Stimulated activated CD4-positive, alpha-beta T cell treated with anti-CD3 and anti-CD28 coated beads, TNF-alpha, amount 100 ng/mL, for 48 hours (primary cell): ENCODE data around the gene DENND1A.
"Not testable (repeated sequence)": the region's sequence is repeated elsewhere in the genome, so short reads cannot be mapped to it uniquely, and the experiment has no call there.

Experiments
- DNase-seq, 3 donors: peaks; one replicate each; pipeline ENCODE4 v3.0.0-alpha.2; 2020; ENCODE audit warnings: low read depth in 3 of 3

Gene DENND1A

DNA sequence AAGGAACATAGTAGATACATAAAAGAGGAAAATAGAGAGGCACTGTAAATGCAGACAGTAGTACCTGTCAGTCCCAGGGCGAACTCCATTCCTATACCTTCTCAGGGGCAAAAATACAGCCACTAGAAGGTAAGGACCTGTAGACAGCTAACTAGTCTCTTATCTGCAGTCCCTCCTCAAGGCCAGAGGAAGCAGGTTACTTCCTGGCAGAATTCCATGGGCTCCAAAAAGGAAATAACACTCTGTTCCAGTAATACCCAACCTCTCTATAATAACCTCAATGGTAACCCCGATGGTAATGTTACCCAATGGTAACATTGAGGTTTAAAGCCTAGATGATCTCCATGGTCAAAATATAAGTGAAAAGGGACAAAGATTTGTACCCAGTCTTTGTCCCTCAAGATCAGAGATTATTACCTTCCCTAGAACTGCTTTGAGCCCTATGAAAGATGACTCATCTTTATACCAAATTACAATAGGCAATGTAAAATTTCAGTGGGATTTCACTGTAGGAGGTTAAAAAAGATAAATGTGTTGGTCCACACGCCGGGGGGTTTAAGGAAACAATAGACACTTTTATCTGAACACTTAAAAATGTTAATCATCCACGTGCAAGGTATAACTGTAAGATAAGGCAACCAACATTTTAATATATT is 113.0 kb downstream of the DENND1A start:
- DNase-seq = no peak

DNA sequence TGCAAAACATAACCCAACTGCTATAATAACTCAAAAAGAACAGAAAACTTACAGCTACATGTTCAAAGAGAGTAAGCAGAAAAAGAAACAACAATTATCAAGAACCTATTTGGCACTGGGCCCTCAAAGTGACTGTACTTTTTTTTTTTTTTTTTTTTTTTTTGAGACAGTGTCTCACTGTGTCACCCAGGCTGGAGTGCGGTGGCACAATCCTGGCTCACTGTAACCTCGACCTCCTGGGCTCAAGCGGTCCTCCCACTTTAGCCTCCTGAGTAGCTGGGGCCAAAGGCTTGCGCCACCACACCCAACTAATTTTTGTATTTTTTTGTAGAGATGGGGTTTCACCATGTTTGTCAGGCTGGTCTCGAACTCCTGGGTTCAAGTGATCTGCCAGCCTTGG is 114.1 kb downstream of the DENND1A start:
- DNase-seq = not testable (repeated sequence)

DNA sequence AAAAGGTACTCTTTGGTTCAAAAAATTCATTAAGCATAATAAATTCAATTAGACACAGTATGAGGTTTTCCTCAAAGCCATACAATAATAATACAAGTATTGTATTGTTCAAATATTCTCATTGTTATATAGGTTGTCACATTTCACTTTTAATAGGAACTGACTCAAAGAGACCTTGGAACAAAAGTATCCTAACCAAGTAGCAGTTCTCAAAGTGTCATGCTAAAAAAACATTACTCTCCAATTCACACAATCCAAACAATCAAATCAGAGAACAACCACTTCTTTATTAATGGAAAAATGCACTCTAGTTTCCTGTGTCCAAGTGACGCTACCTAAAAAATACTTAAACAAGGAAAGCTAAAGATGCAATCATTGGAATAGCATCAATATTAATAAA is 115.4 kb downstream of the DENND1A start:
- no peak for DNase-seq

DNA sequence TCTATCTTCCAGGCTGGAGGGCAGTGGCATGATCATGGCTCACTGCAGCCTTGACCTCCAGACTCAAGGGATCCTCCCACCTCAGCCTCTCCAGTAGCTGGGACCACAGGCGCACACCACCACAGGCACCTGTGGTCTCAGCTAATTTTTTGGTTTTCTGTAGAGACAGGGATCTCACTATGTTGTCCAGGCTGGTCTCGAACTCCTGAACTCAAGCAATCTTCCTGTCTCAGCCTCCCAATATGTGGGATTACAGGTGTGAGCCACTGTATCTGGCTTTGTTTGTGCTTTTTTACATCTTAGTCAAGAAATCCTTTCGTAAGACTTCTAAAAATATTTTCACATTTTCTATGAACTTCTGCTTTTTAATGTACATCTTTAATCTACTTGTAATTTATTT is 116.9 kb downstream of the DENND1A start:
- DNase-seq = no peak

DNA sequence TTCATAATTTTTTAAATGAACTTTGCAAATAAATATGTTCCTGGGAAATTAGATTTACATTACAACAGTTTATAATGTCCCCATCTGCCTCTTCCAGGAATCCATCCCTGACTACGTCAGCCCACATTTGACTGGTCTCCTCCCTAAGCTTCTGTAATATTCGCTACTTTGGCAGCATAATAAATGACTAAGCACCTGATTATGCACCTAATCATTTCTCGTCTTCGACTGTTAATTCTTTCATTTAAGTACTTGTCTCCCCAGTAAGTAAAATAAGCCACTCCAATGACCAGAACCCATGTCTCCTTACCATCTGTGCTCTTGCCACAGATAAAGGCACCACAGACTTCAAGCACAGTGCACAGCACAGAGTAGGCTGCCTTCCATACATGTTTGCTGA is 122.7 kb downstream of the DENND1A start:
- no peak for DNase-seq

DNA sequence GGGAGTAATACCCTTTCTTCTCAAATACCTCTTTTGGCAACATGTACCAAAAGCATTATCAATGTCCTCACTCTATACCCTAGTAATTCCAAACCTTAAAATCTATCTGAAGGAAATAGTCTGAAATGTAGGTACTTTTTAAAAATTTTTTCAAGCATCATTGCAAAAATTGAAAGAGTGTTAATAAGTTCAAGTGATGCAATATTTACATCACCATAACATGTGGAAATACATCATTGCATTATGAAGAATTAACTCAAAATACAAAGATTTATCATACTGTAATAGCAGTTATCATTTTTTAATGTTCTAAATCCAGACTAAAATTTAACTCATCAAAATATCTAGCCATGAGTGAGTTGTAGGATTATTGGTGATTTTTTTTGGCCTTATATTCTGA is 123.1 kb downstream of the DENND1A start:
- no peak for DNase-seq

DNA sequence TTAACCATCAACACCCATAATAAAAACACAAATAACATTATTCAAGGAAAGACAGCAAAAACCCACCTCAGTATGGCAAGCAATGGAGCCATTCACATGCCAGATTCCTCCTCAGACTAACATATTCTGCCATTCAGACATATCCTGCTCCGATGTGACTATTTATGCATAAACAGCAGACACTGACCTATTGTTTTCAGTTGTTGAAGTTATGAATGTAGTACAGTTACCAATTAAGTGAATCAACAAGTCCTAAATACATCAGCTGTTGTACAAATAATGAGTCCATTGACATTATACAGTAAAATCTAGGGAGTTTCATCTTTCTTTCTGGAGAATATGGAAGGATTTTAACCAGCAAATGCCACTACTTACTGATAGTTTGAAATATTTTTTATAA is 131.7 kb downstream of the DENND1A start:
- no peak for DNase-seq

DNA sequence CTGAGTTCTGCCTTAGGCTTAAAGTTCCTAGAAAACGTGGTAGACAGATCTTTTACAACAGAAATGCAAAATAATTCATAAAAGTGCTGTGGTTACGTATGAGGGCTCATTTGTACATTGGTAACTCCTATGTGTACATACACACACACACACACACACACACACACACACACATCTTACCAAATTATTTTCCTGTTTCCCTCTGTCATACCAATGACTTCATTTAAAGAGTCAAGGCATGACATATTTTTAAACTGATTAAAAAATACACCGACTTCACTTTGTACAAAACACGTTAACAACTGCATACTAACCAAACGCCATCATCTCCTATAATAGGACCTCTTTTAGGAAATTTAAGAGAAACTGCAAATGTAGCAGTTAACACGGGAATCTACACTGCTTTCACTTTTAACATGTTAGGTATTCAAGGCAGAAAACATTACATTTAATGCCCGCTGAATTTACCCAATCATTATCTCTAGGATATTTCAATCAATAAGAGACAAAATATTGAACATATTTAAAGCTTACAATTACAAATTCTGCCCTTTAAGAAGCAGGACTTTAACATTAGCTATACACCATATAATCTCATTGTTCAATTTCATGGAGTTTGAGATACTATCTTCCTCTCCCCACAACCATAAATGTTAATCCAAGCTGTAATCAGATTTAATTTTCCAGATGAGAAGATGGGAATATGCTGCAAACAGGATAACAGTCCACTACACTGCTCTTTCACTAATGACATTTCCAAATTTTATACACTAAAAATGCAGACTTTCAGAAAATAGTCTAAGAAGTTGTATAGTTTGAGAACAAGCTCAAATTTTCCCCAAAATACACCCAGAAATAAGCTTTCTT is 133.1 kb downstream of the DENND1A start:
- DNase-seq = no peak

DNA sequence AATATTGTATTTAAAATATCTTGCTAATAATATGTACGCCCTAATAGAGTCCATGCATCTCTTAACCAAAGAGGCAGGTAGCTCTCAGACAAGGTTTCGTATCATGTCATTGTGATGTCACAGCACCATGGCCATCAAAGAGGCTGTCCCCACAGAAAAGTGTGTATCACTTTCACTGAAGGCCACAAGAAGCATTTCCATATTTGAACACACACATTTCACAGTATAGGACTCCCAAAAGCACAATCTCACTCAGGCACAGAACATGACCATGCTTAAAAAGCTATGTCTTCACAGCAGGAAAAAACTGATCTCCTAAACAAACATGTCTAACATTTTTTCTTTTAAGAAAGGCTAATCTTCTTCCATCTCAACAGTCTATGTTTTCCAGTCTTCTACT is 133.8 kb downstream of the DENND1A start:
- no peak for DNase-seq

DNA sequence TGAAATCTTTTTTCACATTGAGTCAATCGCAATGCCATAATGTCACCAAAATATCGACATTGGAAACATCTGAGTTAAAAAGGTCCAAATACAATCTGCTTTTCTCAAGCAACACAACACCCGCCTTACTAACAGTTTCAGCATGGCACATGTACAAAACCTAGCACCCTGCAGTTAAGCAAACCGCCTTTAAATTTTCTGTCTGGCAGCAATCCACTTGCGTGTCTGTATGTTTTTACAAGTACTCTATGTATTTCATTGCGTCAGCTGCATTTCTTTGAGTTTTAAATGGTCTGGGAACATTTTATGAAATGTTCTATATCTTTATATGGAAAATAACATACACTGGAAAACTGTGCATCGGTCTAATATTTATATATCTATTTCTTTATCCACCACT is 134.6 kb downstream of the DENND1A start:
- DNase-seq = no peak

DNA sequence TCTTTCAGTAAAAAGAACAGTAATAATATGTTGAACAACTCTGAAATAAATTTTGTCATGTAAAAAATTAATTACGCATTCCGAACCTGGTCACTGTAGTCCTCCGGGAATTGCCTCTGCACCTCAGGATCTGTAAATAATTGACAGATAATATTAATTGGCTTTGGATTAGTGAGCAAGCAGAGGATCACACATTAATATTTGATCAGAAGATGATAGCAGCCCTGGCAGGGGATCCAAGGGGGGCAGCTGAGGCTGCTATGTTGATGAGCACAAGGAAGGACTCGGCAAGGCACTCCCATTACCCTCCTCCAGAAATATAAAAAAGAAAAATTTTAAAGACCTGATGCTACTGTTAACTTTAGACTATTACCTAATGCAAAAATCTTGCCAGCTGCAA is 137.4 kb downstream of the DENND1A start:
- DNase-seq = no peak

DNA sequence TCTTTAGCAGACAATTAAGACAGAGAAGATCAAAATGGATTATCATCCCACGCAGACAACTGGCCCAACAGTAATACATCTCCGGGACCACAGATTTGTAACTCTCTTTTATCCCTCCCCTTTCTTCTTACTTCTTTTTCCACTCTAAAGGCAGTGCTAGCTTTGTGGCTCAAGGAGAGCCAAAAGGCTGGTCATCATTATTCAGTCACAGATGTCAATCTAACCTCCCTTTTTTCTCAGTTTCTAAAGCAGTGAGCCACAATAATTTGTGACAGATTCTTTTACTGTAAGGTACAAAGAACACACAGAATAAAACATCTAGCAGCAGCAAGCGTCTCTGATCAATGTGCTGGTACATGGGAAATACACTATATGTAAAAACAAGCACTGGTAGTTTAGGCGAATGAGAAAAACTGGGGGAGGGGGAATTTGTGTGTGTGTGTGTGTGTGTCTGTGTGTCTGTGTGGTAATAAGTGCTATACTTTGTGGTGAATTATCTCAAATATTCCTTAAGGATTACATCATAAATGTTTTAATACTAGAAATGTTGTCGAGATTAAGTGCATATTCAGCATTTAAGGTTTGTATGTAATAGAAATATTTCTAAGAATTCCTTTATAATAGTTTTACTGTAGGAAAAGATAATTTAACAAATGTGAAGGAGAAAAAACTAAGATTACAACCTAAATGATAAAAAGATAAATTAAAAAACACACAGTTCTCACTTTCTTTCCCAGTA is 140.2 kb downstream of the DENND1A start:
- DNase-seq = no peak

DNA sequence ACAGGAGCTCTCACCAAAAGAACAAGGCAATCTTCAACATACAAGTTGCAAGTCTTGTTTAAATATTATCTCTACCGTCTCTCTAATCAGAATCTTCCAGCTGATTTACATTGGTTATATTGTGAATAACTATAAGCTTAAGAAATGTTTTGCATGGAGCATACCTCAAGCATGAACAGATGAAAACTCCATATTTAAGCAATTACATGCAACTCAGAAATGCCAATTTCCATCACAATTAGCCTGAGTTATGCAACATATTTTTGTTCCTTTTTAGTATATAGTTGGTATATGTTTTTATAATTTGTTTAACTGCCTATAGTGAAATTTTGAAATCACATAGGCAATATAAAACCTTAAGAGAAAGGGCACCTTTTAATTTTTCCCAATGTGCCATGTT is 142.5 kb downstream of the DENND1A start:
- DNase-seq = no peak

DNA sequence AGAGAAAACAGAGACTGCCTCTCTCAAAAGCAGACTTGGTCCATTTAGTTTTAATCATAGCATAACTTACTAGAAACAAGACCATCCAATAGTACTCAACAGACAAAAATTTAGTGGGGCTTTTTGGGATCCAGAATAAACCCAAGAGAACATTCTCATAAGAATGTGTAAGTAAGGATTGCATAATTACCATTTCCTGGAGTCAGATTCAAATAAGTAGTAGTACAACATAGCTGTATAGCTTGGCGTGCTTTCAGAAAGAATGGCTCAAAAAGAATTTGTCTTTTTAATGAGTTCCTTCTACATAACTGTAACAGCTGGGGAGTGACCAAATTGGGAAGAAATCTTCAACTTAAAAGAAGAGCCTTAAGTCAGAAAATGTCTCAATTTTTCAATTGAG is 145.4 kb downstream of the DENND1A start:
- DNase-seq = no peak

DNA sequence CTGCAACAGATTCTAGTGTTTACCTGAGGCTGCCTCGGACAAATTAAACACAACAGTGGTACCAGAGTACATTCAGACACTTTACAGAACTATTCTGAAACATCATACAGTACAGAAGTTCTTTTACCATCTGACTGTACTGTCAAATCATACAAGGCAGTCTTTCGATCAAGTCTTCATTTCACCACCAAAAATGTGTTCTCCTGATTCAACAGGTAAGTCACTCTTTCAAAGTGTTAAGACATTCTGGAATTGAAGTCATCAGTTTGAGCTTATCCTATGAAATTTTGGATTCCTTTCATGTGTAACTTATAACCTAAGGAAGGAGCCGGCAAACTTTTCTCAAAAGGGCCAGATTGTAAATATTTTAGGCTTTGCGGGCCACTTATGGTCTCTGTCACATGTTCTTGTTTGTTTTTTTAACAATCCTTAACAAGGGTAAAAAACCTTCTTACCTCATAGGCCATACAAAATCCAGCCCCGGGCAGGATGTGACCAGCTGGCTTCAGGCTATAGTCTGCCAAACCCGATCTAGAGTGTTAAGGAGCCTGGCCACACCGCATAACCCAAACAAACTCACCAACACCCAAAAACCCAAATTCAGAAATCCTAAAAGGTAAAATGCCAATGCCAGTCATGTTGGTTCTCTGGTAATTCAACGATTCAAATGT is 151.6 kb downstream of the DENND1A start:
- DNase-seq = no peak

DNA sequence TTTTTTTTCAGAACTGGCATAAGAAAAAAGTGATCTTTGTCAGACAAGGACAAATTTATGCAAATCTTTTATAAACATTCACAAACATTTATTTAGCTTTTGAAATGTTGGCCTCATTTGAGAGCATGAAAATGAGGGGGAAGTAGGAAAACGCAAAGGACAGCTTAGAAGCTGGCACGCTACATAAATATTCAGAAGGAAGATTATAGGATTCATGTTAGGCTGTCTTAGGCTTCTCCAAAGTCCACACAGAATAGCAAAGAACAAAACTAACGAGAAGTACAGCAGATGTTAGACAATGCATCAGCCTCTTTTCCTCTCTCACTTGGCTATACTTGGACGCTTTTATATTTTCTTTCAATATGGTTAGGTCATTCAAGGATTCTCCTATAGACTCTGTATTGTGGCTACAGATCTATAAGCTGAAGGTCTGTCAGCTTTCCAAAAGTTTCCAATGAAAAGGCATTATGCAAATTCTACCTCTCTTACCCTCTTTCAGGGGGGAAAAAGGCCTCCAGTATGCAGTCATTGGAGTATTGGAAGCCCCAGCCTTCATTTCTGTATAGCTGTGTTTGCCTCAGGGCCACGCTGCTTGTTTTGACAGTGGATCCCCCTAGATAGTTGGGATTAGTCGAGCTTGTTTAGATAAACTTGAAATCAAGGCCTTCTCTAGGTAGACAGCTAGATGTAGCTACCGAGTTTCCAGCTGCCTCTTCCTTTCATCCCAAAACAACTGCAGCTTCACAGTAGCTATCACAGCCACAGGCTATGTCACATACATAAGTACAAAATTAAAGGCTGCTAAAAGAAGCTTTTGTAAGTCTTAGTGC is 153.0 kb downstream of the DENND1A start:
- no peak for DNase-seq

DNA sequence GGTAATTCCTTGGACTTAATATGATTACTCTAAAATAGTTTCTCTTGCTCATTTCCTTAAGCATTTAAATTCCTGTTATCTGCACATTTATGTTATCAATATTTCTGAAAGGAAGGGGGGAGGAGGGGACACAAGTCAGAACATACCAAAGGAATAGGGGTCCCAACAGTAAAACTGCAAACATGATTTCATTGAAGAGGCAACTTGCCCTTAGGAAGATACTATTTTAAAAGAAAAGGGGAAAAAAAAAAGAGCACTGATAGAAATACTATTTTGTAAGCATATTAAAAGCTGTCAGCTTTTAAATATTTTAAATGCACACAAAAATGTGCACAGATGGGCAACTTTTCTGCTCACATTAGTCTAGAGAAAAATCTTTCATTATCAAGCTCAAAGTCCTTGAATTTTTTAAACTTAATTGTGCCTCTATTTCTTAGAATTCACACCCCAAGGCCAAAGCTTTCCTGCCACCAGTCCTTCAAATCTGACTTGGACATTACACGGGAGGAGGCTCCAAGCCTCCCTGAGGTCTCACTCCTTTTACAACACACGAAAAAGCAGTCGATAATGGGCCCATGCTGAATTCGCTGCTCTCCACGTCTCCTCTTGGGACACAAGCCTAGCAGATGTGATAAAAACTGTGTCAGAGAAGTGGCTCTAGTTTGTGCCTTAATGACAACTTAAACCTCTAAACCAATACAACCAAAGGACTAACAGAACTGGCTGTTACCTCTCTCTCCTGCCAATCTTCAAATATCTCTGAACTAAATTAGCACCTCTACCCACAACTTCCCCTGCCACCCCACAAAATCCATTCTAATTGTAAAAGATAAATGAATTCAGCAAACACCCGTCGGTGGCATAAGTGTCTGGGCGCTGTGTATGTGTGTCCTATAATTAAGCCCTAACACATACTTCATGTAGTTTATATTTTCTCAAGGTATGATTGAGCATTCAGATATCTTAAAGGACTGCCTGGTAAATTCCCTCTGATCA is 154.3 kb downstream of the DENND1A start:
- DNase-seq = no peak

DNA sequence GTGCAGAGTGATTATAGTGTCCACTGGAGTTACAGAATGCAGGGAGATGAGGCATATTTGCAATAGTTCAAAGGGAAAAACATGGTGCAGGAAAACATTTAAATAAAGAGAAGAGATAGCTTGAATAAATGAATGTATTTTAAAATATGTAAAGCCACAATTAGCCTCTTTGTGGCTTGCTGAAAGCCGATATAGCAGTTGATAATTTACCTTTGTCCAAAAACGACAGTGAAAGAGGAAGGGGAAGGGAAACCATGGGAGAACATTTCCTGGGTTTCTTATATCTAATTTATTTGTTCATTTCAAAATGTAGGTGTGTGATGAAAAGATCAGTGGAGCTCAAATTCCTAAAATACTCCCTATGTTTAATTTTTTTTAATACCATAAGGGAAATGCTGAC is 156.1 kb downstream of the DENND1A start:
- DNase-seq = no peak

DNA sequence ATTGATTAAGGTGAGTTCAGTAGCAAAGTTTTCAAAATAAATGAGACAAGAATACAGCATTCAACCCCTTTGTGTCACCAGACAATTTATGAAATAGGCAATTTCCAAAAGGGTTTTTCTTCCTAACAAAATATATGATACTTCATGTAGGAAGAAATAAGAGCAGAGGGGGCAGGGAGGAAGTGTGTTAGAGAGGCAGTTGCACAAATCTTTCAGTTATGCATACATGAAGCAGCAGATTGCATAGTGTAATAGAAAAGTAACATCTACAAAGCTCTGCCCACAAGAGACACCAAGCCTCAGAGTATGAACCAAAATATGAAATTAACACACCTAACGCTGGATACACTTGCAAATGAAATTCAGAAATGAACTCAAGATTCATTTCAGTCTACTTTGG is 157.0 kb downstream of the DENND1A start:
- no peak for DNase-seq

DNA sequence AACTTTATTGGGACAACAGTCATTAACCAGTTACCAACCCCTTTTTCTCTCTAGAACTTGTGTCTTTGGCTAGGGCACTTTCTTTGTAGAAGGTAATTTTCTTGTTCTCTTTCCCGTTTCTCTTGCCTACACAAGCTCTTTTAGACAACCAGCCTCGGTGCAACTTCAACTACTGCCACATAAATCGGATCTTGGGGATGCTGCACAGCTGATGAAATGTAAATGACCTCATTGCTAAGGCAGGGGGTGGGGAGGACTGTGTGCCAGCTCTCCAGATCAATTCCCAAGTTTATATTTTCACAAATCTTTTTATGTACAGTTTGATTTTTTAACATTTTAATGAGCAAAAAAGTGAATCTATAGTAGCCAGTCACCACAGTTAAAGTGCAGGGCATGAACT is 157.6 kb downstream of the DENND1A start:
- no peak for DNase-seq
